Stimulated activated CD4-positive, alpha-beta T cell treated with anti-CD3 and anti-CD28 coated beads, Interleukin-2, amount 100 ng/mL, for 4 hours (primary cell): ENCODE data around the gene DDR1.
A peak's percentile ranks its signal among the peaks of the same experiment; 100 is the strongest.
"Not testable (repeated sequence)": the region's sequence is repeated elsewhere in the genome, so short reads cannot be mapped to it uniquely, and the experiment has no call there.

ENCODE experiments used
- DNase-seq: peaks from one replicate; pipeline ENCODE4 v3.0.0-alpha.2; 2020; ENCODE audit warnings: low read depth

Gene DDR1

GRCh38 chr6:30883685-30884520, at the start of gene DDR1:
DDR1 (plus strand) TSS chr6:30884519; CDS start chr6:30888730, 4,211 bp downstream.
- DNase-seq, result peak; percentile 36

- no peak for DNase-seq
These were observed 49.7 kb upstream of the DDR1 start for GRCh38 chr6:30834646-30835045.

GRCh38 chr6:30835576-30835975, 48.7 kb upstream of the DDR1 start:
- DNase-seq, result no peak

- DNase-seq, result no peak
These were observed 47.9 kb upstream of the DDR1 start for GRCh38 chr6:30836431-30836866.

- DNase-seq, result no peak
These were observed 47.4 kb upstream of the DDR1 start for GRCh38 chr6:30836957-30837356.

- no peak for DNase-seq
These were observed 46.9 kb upstream of the DDR1 start for GRCh38 chr6:30837432-30837831.

- no peak for DNase-seq
These were observed 46.4 kb upstream of the DDR1 start for GRCh38 chr6:30837870-30838269.

- no peak for DNase-seq
These were observed 44.6 kb upstream of the DDR1 start for GRCh38 chr6:30839671-30840070.

- no peak for DNase-seq
These were observed 44.0 kb upstream of the DDR1 start for GRCh38 chr6:30840084-30840934.

GRCh38 chr6:30840935-30841643, 43.2 kb upstream of the DDR1 start:
- DNase-seq, result no peak

- DNase-seq, result no peak
These were observed 42.4 kb upstream of the DDR1 start for GRCh38 chr6:30841644-30842504.

GRCh38 chr6:30842754-30843610, 41.3 kb upstream of the DDR1 start:
- no peak for DNase-seq

- no peak for DNase-seq
These were observed 40.7 kb upstream of the DDR1 start for GRCh38 chr6:30843611-30843998.

- DNase-seq, result no peak
These were observed 40.2 kb upstream of the DDR1 start for GRCh38 chr6:30844118-30844535.

GRCh38 chr6:30845183-30845582, 39.1 kb upstream of the DDR1 start:
- DNase-seq, result no peak

- no peak for DNase-seq
These were observed 36.8 kb upstream of the DDR1 start for GRCh38 chr6:30847421-30847970.

- no peak for DNase-seq
These were observed 36.3 kb upstream of the DDR1 start for GRCh38 chr6:30847971-30848436.

GRCh38 chr6:30849903-30850651, 34.2 kb upstream of the DDR1 start:
- no peak for DNase-seq

GRCh38 chr6:30852459-30852858, 31.9 kb upstream of the DDR1 start:
- not testable (repeated sequence) for DNase-seq
